Activated CD8-positive, alpha-beta memory T cell treated with anti-CD3 and anti-CD28 coated beads for 4 hours (primary cell): ENCODE measurements around the gene SYDE1.
"Not testable (repeated sequence)": the region's sequence is repeated elsewhere in the genome, so short reads cannot be mapped to it uniquely, and the experiment has no call there.

Source experiments
- DNase-seq, 2 donors: peaks; one replicate each; pipeline ENCODE4 v3.0.0-alpha.2; 2020; ENCODE audit warnings: low read depth in 2 of 2

The SYDE1 gene, protein sequence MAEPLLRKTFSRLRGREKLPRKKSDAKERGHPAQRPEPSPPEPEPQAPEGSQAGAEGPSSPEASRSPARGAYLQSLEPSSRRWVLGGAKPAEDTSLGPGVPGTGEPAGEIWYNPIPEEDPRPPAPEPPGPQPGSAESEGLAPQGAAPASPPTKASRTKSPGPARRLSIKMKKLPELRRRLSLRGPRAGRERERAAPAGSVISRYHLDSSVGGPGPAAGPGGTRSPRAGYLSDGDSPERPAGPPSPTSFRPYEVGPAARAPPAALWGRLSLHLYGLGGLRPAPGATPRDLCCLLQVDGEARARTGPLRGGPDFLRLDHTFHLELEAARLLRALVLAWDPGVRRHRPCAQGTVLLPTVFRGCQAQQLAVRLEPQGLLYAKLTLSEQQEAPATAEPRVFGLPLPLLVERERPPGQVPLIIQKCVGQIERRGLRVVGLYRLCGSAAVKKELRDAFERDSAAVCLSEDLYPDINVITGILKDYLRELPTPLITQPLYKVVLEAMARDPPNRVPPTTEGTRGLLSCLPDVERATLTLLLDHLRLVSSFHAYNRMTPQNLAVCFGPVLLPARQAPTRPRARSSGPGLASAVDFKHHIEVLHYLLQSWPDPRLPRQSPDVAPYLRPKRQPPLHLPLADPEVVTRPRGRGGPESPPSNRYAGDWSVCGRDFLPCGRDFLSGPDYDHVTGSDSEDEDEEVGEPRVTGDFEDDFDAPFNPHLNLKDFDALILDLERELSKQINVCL

GRCh38 chr19:15107061-15108010 lies at the start of gene SYDE1:
Gene SYDE1 (plus strand): TSS chr19:15107401. CDS start chr19:15107434, 33 bp downstream.
- DNase-seq, result no peak

- no peak for DNase-seq
These were observed 45.2 kb upstream of the SYDE1 start for GRCh38 chr19:15062036-15062435.

GRCh38 chr19:15070386-15070785 lies 36.8 kb upstream of the SYDE1 start:
- not testable (repeated sequence) for DNase-seq

DNA sequence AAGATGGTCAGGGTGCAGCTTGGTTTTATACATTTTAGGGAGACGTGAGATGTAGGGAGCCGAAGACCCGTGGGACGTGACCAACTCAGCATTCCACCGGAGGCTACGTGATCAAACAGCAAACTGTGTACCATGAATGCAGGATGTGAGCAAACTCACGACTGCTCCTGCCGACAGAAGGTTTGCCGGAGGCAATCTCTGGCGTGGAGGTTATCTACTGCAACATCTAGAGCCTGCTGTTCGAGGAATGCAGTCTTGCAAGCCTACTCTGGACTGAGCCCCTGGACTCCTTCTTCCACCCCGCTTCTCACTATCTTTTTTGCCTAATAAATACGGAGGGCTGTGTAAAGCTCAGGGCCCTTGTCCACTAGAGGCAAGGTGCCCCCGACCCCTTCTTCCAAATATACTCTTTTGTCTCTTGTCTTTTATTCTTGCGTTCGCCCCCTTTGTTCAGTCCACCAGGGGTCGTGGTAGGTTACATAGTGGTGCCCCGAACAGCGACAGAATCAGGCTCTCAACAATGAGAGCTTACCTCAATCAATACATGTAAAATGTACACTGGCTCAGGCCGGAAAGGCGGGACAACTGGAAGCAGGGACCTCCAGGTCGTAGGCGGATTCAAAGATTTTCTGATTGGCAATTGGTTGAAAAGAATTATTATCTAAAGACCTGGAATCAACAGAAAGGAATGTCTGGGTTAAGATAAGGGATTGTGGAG lies 34.1 kb upstream of the SYDE1 start:
- DNase-seq, result no peak

GRCh38 chr19:15074371-15074770 lies 32.8 kb upstream of the SYDE1 start:
- no peak for DNase-seq

- DNase-seq, result no peak
These were observed 31.4 kb upstream of the SYDE1 start for GRCh38 chr19:15075806-15076205.

GRCh38 chr19:15080002-15080401 lies 27.2 kb upstream of the SYDE1 start:
- DNase-seq, result not testable (repeated sequence)

- no peak for DNase-seq
These were observed 25.3 kb upstream of the SYDE1 start, which contains the start of gene OR1I1 for GRCh38 chr19:15081911-15082310. Gene OR1I1 (plus strand): TSS chr19:15082211. CDS start chr19:15087066, 4,855 bp downstream.

GRCh38 chr19:15087182-15087581 lies 20.0 kb upstream of the SYDE1 start:
- no peak for DNase-seq

DNA sequence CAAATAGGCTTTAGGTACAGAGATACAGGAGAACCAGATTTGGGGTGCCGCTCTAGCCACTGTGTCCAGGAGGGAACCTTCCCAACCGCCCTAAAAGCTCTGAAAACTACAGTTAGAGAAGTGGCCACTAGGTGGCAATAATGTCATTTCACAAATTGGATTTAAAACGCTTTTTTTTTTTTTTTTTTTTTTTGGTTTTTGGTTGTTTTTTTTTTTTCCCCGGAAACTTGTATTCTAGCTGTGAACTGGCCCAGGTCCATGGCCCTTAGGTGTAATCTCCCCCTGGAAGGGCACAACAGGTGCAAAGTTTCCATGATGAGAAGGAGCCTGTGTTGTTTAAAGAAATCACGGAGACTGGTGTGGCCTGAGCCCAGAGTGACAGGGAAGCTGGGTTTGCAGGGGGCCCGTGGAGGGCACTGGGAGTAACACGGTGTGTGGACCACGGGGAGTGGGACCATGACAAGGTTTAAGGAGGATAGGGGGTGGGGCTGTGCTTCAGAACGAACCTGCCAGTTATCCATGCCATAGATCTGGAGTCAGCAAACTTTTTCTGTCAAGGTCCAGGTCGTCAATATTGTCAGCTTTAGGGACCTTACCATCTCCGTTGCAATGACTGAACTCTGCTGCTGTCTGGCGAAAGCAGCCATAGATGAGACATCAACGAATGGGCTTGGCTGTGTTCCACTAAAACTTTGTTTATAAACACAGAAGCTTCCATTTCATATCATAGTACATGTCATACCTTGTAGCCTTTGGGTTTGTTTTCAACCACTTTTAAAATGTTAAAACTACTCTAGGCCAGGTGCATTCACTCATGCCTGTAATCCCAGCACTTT lies 15.1 kb upstream of the SYDE1 start:
- peak in 1 of 2 donors; percentile 20 for DNase-seq

GRCh38 chr19:15093001-15093400 lies 14.2 kb upstream of the SYDE1 start:
- no peak for DNase-seq

DNA sequence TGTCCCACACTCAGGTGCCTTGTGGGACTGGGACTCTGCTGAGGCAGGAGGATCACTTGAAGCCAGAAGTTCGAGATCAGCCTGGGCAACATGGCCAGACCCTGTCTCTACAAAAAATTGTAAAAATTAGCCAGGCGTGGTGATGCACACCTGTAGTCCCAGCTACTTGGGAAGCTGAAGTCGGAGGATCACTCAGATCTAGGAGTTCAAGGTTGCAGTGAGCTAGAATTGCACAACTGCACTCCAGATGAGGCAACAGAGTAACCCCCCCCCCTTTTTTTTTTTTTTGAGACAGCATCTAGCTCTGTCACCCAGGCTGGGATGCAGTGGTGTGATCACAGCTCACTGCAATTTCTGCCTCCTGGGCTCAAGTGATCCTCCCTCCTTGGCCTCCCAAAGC lies 11.0 kb upstream of the SYDE1 start:
- DNase-seq, result no peak

DNA sequence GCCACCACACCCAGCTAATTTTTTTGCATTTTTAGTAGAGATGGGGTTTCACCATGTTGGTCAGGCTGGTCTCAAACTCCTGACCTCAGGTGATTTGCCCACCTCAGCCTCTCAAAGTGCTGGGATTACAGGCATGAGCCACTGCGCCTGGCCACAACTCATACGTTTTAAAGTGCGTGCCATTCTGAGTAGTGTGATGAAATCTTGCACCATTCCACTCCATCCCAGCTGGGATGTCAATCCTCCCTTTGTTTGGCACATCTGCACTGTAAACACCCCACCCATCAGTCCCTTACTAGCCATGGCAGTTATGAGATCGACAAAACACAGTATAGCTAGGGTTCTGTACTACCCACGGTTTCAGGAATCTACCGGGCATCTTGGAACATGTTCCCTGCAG lies 9.2 kb upstream of the SYDE1 start:
- DNase-seq, result not testable (repeated sequence)

DNA sequence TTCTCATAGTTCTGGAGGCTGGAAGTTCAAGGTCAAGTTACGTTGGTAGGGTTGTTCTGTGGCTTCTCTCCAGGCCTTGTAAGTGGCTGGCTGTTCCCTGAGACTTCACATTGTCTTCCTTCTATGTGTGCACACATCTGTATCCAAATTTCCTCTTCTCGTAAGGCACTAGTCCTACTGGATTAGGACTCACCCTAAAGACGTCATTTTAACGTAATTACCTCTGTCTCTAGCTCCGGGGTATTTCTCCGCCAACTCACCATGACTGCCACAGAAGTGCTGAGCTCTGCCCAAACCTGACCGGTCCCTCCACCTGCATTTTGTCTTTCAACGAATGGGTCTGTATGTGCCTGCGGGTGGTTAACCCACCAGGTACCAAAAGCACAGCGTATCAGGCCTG lies 8.7 kb upstream of the SYDE1 start:
- DNase-seq, result no peak

GRCh38 chr19:15099017-15099582 lies 8.1 kb upstream of the SYDE1 start:
- no peak for DNase-seq

- no peak for DNase-seq
These were observed 5.6 kb upstream of the SYDE1 start for GRCh38 chr19:15101479-15102082.

GRCh38 chr19:15104003-15104402 lies 3.2 kb upstream of the SYDE1 start:
- DNase-seq, result no peak

- no peak for DNase-seq
These were observed 2.8 kb upstream of the SYDE1 start for GRCh38 chr19:15104411-15104810.

DNA sequence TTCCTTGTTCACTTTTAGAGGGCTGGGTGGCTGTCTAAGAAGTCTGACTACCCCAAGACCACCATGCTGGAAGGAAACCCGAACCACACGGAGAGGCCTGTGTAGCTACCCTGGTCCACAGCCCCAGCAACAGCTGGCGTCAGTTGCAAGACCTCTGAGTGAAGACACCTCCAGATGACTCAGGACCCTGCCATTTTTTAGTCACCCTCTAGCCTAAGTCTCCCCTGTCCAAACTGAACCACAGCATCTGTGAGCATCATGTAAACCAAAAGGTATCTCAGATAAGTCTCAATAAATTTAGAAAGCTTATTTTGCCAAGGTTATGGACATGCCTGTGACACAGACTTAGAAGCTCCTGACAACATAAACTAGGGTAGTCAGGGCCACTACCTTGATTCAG lies 2.2 kb upstream of the SYDE1 start:
- no peak for DNase-seq
